Ishikawa (cell line): ENCODE measurements around the gene DNAH9.

Experiments used
- CEBPB ChIP-seq: IDR thresholded peaks from 2 replicates; pipeline ENCODE4 v1.6.1; 2012
- CREB1 ChIP-seq: IDR thresholded peaks from 2 replicates; pipeline ENCODE4 v1.6.1; 2012; ENCODE audit warnings: low read depth
- EGR1 ChIP-seq: IDR thresholded peaks from 2 replicates; pipeline ENCODE4 v1.6.1; 2012
- EP300 ChIP-seq: IDR thresholded peaks from 2 replicates; pipeline ENCODE4 v1.6.1; 2012; ENCODE audit warnings: borderline replicate concordance
- FOXM1 ChIP-seq: IDR thresholded peaks from 2 replicates; pipeline ENCODE4 v1.6.1; 2012; ENCODE audit warnings: low read depth, borderline replicate concordance
- MAX ChIP-seq: IDR thresholded peaks from 2 replicates; pipeline ENCODE4 v1.6.1; 2012
- NFIC ChIP-seq: IDR thresholded peaks from 2 replicates; pipeline ENCODE4 v1.6.1; 2012
- RAD21 ChIP-seq: IDR thresholded peaks from 2 replicates; pipeline ENCODE4 v1.6.1; 2012; ENCODE audit warnings: low read depth
- REST ChIP-seq: IDR thresholded peaks from 2 replicates; pipeline ENCODE4 v1.6.1; 2012; ENCODE audit warnings: low read depth, mild to moderate bottlenecking
- TAF1 ChIP-seq: IDR thresholded peaks from 2 replicates; pipeline ENCODE4 v1.6.1; 2012; ENCODE audit warnings: low read depth, mild to moderate bottlenecking
- TCF12 ChIP-seq: IDR thresholded peaks from 2 replicates; pipeline ENCODE4 v1.6.1; 2012; ENCODE audit warnings: low read depth
- TEAD4 ChIP-seq: IDR thresholded peaks from 2 replicates; pipeline ENCODE4 v1.6.1; 2012
- USF1 ChIP-seq: IDR thresholded peaks from 2 replicates; pipeline ENCODE4 v1.6.1; 2012
- YY1 ChIP-seq: IDR thresholded peaks from 2 replicates; pipeline ENCODE4 v1.6.1; 2012; ENCODE audit warnings: low read depth
- ZBTB7A ChIP-seq: IDR thresholded peaks from 2 replicates; pipeline ENCODE4 v1.6.1; 2012; ENCODE audit warnings: low read depth

Gene DNAH9

GRCh38 chr17:11768981-11769380 is 170.7 kb downstream of the DNAH9 start:
- TF ChIP-seq FOXM1 (no peak), ZBTB7A (no peak), TEAD4 (no peak), YY1 (no peak), MAX (no peak), EGR1 (no peak), EP300 (no peak), CEBPB (no peak), RAD21 (no peak), CREB1 (no peak), REST (no peak), USF1 (no peak), TAF1 (no peak), TCF12 (no peak), NFIC (no peak)

- TF ChIP-seq EP300 (no peak), REST (no peak), EGR1 (no peak), CEBPB (no peak), CREB1 (no peak), RAD21 (no peak), FOXM1 (no peak), MAX (no peak), TCF12 (no peak), NFIC (no peak), YY1 (no peak), TAF1 (no peak), TEAD4 (no peak), USF1 (no peak), ZBTB7A (no peak)
Observed at GRCh38 chr17:11772031-11772430, 173.8 kb downstream of the DNAH9 start.

GRCh38 chr17:11779892-11780291 is 181.6 kb downstream of the DNAH9 start:
- TF ChIP-seq EP300, result no peak
- TF ChIP-seq MAX, result no peak
- TF ChIP-seq TAF1, result no peak
- TF ChIP-seq TEAD4, result no peak
- TF ChIP-seq CREB1, result no peak
- no peak for TF ChIP-seq REST
- no peak for TF ChIP-seq RAD21
- TF ChIP-seq ZBTB7A, result no peak
- TF ChIP-seq YY1, result no peak
- TF ChIP-seq TCF12, result no peak
- TF ChIP-seq NFIC, result no peak
- TF ChIP-seq EGR1, result no peak

GRCh38 chr17:11780621-11781020 is 182.4 kb downstream of the DNAH9 start:
- TF ChIP-seq MAX (no peak), CREB1 (no peak), CEBPB (no peak), NFIC (no peak), EP300 (no peak), TCF12 (no peak), REST (no peak), YY1 (no peak)
